Measurements from ENCODE around the gene BGLAP. TPM values are rescaled to one million over a fixed set of nuclear protein-coding genes. Genes with fewer than 3 reads are reported as not detected.

BGLAP gene
- polyA plus RNA-seq, 1 donor from 2014 or later: 2.5 TPM

DNA sequence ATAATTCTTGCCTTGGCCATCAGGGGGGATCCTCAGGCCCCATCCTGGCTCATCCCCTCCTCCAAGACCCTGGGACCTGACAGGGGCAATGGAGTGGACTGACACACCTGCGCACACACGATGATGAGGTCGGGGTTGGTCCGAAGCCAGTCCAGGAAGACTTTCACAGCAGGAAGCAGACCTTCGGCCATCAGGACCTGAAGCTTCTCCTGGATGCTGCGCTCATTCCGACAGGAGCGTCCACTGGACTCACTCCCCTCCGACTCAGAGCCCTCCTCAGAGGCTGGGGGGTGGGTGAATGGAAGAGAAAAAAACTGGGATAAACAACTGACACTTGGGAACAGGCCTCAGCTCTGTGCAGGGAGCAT is 21.3 kb downstream of the BGLAP start:
- Histone ChIP-seq H3F3A (ENCODE audit: insufficient read depth, low read length, poor library complexity, severe bottlenecking) (no peaks in the 10 kb centered on the region), H3K9me2 (ENCODE audit: insufficient read depth, low read length) (no peaks in the 10 kb centered on the region), H3K9me3 (ENCODE audit: low read length) (no peaks in the 10 kb centered on the region), H3K4me2 (ENCODE audit: low read length) (no peak overlapping the region), H3K27me3 (ENCODE audit: insufficient read depth, low read depth, low read length) (no peaks in the 10 kb centered on the region), H3K9ac (ENCODE audit: low read length) (no peak overlapping the region), H3K27ac (ENCODE audit: low read length) (no peak overlapping the region), H3K36me3 (ENCODE audit: insufficient read depth, low read length) (peaks cover 4% of the 10 kb centered on the region), H3K4me3 (ENCODE audit: low read length) (no peak overlapping the region), H4K20me1 (ENCODE audit: insufficient read depth) (no peaks in the 10 kb centered on the region), H3K79me2 (replicated peaks; ENCODE audit: insufficient read depth, low read length) (no peaks in the 10 kb centered on the region), H2AFZ (ENCODE audit: low read depth, low read length) (no peak overlapping the region)
- TF ChIP-seq SMC3 (conservative IDR thresholded peaks at IDR 0.05; ENCODE audit: poor library complexity): no peak
- no peak for TF ChIP-seq TAF1 (IDR thresholded peaks at IDR 0.05; ENCODE audit: low read depth)
- no peak for TF ChIP-seq POLR2AphosphoS5 (IDR thresholded peaks at IDR 0.05)
- TF ChIP-seq, protein P1, sequence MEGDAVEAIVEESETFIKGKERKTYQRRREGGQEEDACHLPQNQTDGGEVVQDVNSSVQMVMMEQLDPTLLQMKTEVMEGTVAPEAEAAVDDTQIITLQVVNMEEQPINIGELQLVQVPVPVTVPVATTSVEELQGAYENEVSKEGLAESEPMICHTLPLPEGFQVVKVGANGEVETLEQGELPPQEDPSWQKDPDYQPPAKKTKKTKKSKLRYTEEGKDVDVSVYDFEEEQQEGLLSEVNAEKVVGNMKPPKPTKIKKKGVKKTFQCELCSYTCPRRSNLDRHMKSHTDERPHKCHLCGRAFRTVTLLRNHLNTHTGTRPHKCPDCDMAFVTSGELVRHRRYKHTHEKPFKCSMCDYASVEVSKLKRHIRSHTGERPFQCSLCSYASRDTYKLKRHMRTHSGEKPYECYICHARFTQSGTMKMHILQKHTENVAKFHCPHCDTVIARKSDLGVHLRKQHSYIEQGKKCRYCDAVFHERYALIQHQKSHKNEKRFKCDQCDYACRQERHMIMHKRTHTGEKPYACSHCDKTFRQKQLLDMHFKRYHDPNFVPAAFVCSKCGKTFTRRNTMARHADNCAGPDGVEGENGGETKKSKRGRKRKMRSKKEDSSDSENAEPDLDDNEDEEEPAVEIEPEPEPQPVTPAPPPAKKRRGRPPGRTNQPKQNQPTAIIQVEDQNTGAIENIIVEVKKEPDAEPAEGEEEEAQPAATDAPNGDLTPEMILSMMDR (IDR thresholded peaks at IDR 0.05; ENCODE audit: poor library complexity, severe bottlenecking): no peak
- TF ChIP-seq EZH2 (IDR thresholded peaks at IDR 0.05; ENCODE audit: borderline replicate concordance, insufficient read depth, low read length, poor library complexity, severe bottlenecking): no peak

DNA sequence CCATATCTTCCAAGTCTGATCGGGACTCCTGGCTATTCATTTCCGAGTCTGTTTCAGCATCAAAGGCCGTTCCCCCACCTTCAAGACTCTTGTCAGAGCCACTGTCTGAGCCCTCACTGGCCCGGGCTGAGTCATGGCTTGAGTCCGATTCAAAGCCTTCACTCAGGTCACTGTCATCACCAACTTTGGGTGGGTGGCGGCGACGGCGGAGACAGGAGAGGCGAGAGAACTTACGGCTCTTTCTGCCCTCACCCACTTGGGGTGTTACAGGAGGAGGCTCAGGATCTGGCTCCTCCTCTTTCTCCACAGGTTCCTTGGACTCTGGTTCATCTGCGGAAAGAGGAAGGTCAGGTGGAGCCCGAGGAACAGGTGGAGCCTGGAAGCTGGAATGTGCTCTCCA is 24.1 kb downstream of the BGLAP start:
- no peaks in the 10 kb centered on the region for H3K9me2 ChIP-seq (ENCODE audit: insufficient read depth, low read length)
- no peak overlapping the region for H3K4me2 ChIP-seq (ENCODE audit: low read length)
- TF ChIP-seq EP300 (conservative IDR thresholded peaks at IDR 0.05; ENCODE audit: poor library complexity, severe bottlenecking) (no peak), SMC3 (conservative IDR thresholded peaks at IDR 0.05; ENCODE audit: poor library complexity) (no peak), EZH2 (IDR thresholded peaks at IDR 0.05; ENCODE audit: borderline replicate concordance, insufficient read depth, low read length, poor library complexity, severe bottlenecking) (no peak), POLR2AphosphoS5 (IDR thresholded peaks at IDR 0.05) (no peak), MXI1 (conservative IDR thresholded peaks at IDR 0.05; ENCODE audit: poor library complexity, severe bottlenecking) (no peak), RAD21 (conservative IDR thresholded peaks at IDR 0.05) (no peak), TAF1 (IDR thresholded peaks at IDR 0.05; ENCODE audit: low read depth) (no peak)
- TF ChIP-seq, protein P2, sequence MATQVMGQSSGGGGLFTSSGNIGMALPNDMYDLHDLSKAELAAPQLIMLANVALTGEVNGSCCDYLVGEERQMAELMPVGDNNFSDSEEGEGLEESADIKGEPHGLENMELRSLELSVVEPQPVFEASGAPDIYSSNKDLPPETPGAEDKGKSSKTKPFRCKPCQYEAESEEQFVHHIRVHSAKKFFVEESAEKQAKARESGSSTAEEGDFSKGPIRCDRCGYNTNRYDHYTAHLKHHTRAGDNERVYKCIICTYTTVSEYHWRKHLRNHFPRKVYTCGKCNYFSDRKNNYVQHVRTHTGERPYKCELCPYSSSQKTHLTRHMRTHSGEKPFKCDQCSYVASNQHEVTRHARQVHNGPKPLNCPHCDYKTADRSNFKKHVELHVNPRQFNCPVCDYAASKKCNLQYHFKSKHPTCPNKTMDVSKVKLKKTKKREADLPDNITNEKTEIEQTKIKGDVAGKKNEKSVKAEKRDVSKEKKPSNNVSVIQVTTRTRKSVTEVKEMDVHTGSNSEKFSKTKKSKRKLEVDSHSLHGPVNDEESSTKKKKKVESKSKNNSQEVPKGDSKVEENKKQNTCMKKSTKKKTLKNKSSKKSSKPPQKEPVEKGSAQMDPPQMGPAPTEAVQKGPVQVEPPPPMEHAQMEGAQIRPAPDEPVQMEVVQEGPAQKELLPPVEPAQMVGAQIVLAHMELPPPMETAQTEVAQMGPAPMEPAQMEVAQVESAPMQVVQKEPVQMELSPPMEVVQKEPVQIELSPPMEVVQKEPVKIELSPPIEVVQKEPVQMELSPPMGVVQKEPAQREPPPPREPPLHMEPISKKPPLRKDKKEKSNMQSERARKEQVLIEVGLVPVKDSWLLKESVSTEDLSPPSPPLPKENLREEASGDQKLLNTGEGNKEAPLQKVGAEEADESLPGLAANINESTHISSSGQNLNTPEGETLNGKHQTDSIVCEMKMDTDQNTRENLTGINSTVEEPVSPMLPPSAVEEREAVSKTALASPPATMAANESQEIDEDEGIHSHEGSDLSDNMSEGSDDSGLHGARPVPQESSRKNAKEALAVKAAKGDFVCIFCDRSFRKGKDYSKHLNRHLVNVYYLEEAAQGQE (IDR thresholded peaks at IDR 0.05; ENCODE audit: borderline replicate concordance): no peak
- TF ChIP-seq, protein P1 (IDR thresholded peaks at IDR 0.05; ENCODE audit: poor library complexity, severe bottlenecking): no peak
- H3F3A ChIP-seq (ENCODE audit: insufficient read depth, low read length, poor library complexity, severe bottlenecking): no peaks in the 10 kb centered on the region
- no peaks in the 10 kb centered on the region for H3K9me3 ChIP-seq (ENCODE audit: low read length)
- no peaks in the 10 kb centered on the region for H3K27me3 ChIP-seq (ENCODE audit: insufficient read depth, low read depth, low read length)
- no peaks in the 10 kb centered on the region for H3K79me2 ChIP-seq (replicated peaks; ENCODE audit: insufficient read depth, low read length)
- no peak overlapping the region for H3K27ac ChIP-seq (ENCODE audit: low read length)
- no peaks in the 10 kb centered on the region for H4K20me1 ChIP-seq (ENCODE audit: insufficient read depth)
- no peak overlapping the region for H2AFZ ChIP-seq (ENCODE audit: low read depth, low read length)
- no peak overlapping the region for H3K9ac ChIP-seq (ENCODE audit: low read length)
- H3K36me3 ChIP-seq (ENCODE audit: insufficient read depth, low read length): peaks cover 4% of the 10 kb centered on the region
- H3K4me3 ChIP-seq (ENCODE audit: low read length): no peak overlapping the region
